Fibroblast of mammary gland (primary cell): ENCODE measurements around the gene CHD6.
A peak's percentile ranks its signal among the peaks of the same experiment; 100 is the strongest.

Experiments used
- DNase-seq: peaks from one replicate; pipeline ENCODE4 v3.0.0-alpha.2; 2010; ENCODE audit warnings: low read depth
- H3K4me3 ChIP-seq: 2 replicates; pipeline ENCODE4 v1.5.1; 2011; ENCODE audit warnings: low read depth, mild to moderate bottlenecking, low read length, moderate library complexity; ENCODE audit not compliant: control insufficient read depth
- TF ChIP-seq, protein P1 (sequence below): conservative IDR thresholded peaks from 2 replicates; pipeline ENCODE4 v1.5.1; 2011; ENCODE audit warnings: low read depth, low read length, inconsistent platforms; ENCODE audit not compliant: control insufficient read depth, insufficient read depth

Gene CHD6, protein sequence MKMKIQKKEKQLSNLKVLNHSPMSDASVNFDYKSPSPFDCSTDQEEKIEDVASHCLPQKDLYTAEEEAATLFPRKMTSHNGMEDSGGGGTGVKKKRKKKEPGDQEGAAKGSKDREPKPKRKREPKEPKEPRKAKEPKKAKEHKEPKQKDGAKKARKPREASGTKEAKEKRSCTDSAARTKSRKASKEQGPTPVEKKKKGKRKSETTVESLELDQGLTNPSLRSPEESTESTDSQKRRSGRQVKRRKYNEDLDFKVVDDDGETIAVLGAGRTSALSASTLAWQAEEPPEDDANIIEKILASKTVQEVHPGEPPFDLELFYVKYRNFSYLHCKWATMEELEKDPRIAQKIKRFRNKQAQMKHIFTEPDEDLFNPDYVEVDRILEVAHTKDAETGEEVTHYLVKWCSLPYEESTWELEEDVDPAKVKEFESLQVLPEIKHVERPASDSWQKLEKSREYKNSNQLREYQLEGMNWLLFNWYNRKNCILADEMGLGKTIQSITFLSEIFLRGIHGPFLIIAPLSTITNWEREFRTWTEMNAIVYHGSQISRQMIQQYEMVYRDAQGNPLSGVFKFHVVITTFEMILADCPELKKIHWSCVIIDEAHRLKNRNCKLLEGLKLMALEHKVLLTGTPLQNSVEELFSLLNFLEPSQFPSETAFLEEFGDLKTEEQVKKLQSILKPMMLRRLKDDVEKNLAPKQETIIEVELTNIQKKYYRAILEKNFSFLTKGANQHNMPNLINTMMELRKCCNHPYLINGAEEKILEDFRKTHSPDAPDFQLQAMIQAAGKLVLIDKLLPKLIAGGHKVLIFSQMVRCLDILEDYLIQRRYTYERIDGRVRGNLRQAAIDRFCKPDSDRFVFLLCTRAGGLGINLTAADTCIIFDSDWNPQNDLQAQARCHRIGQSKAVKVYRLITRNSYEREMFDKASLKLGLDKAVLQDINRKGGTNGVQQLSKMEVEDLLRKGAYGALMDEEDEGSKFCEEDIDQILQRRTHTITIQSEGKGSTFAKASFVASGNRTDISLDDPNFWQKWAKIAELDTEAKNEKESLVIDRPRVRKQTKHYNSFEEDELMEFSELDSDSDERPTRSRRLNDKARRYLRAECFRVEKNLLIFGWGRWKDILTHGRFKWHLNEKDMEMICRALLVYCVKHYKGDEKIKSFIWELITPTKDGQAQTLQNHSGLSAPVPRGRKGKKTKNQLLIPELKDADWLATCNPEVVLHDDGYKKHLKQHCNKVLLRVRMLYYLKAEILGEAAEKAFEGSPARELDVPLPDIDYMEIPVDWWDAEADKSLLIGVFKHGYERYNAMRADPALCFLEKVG (N-terminal part only)

DNA sequence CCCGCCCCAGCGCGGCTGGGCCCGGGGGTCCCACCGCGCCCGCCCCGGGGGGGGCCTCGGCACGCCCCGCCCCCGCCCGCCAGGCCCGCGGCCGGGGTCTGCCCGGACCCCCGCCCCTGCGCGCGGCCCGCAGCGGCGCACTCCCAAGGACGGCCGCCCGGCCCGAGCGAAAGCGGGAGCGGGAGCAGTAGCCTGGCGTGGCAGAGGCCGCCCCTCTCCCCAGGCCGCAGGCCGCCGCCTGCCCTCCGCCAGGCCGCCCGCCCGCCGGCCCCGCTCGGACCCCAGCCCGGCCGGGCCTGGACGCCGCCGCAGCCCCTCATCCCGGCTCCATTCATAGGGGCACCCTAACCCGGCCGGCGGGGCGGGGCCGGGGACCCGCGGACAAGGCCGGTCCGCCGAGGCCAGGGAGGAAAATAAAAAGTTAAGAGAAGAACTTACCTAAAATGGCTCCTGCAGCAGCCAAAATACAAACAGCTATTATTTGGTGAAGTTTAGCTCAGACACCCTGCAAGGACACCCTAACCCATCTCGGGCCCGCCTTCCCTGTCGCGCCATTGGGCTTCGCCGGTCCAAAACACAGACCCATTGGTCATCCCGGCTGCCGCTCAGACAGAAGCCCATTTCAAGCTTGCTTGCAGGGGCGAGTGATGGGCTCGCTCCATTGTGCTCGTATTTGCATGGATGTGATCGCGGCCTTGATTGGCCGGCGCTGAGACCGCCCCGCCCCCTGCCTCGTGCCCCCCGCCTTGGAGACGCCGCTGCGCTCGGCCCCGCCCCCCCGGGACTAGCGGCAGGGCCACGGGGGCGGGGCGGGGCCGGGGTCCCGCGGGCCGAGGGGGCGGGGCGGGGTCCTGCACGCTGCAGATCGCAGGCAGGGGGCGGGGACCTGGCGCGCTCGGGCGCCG lies at the start of gene CHD6:
CHD6 (minus strand) TSS at position 476 of the 905 bp plus-strand sequence. CDS start 67,040 bp downstream, outside the sequence.
- TF ChIP-seq, protein P1, sequence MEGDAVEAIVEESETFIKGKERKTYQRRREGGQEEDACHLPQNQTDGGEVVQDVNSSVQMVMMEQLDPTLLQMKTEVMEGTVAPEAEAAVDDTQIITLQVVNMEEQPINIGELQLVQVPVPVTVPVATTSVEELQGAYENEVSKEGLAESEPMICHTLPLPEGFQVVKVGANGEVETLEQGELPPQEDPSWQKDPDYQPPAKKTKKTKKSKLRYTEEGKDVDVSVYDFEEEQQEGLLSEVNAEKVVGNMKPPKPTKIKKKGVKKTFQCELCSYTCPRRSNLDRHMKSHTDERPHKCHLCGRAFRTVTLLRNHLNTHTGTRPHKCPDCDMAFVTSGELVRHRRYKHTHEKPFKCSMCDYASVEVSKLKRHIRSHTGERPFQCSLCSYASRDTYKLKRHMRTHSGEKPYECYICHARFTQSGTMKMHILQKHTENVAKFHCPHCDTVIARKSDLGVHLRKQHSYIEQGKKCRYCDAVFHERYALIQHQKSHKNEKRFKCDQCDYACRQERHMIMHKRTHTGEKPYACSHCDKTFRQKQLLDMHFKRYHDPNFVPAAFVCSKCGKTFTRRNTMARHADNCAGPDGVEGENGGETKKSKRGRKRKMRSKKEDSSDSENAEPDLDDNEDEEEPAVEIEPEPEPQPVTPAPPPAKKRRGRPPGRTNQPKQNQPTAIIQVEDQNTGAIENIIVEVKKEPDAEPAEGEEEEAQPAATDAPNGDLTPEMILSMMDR = no peak

DNA sequence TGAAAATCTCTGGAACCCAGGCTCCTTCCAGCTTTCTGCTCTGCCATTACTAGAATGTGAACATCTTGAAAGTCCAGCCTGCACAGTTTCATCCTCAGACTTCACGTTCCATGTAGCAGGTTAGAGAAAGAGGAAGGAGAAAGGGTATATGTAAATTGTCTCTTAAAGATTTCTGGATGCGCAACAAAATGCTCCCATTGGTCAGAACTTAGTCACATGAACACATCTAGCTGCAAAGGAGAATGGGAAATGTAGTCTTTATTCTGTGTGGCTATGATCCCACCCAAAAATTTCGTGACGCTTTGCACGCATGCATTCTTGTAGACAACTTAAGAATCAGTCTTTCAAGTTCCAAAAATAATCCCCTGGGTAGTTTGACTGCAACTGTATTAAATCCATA lies 46.4 kb upstream of the CHD6 start:
- DNase-seq = peak; percentile 25
- TF ChIP-seq, protein P1 = no peak

More for the DNA sequence above, at the start of gene CHD6:
- H3K4me3 ChIP-seq = peak within 1 kb of the TSS; percentile 77
- peak; percentile 99 for DNase-seq

DNA sequence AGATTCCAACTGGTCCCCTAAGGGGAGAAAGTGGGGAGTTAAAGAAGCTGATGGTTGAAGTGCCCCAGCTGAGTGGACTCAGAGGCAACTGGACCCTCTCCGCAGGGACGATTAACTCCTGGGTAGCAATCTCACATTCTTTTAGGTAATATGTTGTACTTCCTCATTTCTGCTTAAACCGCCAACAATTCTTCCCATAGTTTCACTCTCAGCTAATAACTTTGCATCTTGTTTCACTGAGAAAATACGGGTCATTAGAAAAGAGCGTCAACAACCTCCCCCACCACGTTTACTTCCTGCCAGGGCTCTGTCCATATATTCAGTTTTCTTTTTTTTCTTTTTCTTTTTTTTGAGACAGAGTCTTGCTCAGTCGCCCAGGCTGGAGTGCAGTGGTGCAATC lies 39.5 kb upstream of the CHD6 start:
- no peak overlapping the region for H3K4me3 ChIP-seq
- no peak for DNase-seq
- TF ChIP-seq, protein P1 = no peak

More for the DNA sequence above, 46.4 kb upstream of the CHD6 start:
- no peak overlapping the region for H3K4me3 ChIP-seq

DNA sequence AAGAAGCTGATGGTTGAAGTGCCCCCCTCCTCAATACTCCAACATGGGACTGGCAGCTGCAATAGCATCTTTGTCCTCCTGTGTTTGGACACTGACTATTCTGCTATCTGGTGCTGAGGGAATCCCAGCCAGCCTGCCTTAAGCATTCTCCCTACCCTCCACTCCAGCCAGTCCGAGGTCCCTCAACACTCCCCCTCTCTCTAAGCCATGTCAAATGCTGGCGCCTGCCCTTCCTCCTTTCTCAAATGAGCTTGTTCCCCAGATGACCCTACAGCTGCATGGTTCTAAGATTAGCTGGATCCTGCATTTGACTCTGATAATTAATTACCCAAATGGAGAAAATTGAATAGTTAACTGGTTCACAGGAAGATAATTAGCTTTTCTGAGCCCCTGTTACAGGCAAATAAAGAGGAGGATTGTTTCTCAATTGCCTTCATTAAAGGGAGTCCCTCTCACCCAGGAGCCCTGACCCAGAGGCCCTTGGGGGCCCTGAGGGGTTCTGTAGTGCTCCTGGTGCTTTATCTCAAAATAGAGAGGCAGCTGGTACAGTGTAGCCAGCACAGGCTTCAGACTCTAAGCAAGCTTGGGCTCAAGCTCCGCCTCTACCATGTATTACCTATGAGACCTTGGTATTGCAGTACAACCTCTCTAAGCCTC lies 37.9 kb upstream of the CHD6 start:
- no peak for DNase-seq
- TF ChIP-seq, protein P1 = no peak
- no peak overlapping the region for H3K4me3 ChIP-seq

DNA sequence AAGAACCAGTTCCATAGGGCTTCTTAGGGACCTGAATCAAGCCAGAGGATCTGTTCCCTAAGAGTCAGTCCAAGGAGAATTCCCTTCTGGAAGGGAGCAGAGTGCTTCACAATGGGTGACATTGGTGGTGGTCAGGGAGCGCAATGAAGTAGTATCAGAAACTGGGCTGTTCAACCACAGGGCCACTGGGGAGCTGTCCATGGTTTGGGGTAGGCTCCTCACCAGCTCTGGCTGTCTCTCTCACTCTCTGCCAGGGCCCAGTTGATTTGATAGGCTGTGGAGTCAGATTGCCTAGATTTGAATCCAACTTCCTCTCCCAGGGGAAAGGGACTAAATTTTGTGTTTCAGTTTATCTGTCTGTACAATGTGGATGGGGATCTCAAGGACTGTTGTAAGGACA lies 36.7 kb upstream of the CHD6 start:
- DNase-seq = peak; percentile 15
- H3K4me3 ChIP-seq = no peak overlapping the region
- TF ChIP-seq, protein P1 = no peak
